Gastrocnemius medialis (tissue), 4 donors: ENCODE data around the gene CELF4.

Experiments
- POLR2A ChIP-seq, 2 donors: fragments of 450-650 bp; IDR thresholded peaks; one replicate each; pipeline ENCODE4 v1.6.1; 2017; ENCODE audit warnings: antibody characterized with exemption in 2 of 2, mild to moderate bottlenecking in 2 of 2, moderate library complexity in 2 of 2
- TF ChIP-seq, protein P1 (sequence below), 5 experiments: fragments of 450-650 bp in 3 of 5; fragments of 200-600 bp in 2 of 5; sonication (generic) in 2 of 5; IDR thresholded peaks in 4 of 5; conservative IDR thresholded peaks in 1 of 5; 1 replicate in 4 of 5; 2 replicates in 1 of 5; pipeline ENCODE4 v1.5.1; 2016 to 2019; ENCODE audit warnings: antibody characterized with exemption in 5 of 5, mild to moderate bottlenecking in 3 of 5, moderate library complexity in 3 of 5

DNA sequence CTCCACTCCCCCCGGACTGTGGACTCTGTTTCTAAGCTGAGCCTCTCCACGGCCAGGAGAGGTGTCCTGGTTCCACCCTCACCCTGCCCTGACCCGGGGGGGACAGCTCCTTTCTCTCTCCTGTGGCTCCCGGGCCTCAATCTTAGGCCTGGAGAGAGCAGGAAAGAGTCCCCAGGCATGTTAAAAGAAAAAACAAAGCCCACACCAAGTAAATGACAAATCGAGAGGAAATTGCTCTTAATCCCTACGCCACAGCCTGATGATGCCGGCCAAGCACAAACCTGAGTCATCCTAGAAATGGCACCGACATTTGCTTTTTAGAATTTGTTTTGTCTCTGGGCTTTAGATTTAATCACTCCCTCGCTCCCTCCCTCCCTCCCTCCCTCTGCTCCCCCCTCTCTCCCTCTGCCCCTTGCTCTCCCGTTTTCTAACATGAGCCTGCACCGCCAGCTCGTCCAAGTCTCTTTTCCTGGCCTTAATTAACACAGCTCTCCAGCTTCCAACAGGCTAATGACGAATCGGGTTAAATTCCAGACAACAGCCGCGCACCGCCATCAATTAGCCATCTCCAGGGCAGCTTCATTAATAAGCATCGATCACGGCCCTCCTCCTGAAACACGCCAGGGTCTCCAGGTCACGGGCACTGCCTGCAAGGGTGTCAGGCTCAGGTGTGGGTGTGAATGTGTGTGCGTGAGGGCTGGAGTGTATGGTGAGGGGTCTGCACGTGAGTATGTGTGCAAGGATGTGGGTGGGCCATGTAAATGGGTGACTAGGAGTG is 230.8 kb downstream of the CELF4 start:
- TF ChIP-seq, protein P1, sequence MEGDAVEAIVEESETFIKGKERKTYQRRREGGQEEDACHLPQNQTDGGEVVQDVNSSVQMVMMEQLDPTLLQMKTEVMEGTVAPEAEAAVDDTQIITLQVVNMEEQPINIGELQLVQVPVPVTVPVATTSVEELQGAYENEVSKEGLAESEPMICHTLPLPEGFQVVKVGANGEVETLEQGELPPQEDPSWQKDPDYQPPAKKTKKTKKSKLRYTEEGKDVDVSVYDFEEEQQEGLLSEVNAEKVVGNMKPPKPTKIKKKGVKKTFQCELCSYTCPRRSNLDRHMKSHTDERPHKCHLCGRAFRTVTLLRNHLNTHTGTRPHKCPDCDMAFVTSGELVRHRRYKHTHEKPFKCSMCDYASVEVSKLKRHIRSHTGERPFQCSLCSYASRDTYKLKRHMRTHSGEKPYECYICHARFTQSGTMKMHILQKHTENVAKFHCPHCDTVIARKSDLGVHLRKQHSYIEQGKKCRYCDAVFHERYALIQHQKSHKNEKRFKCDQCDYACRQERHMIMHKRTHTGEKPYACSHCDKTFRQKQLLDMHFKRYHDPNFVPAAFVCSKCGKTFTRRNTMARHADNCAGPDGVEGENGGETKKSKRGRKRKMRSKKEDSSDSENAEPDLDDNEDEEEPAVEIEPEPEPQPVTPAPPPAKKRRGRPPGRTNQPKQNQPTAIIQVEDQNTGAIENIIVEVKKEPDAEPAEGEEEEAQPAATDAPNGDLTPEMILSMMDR (IDR thresholded peaks at IDR 0.05 in 4 of 5, conservative IDR thresholded peaks at IDR 0.05 in 1 of 5): no peak
- TF ChIP-seq POLR2A (IDR thresholded peaks at IDR 0.05): no peak
